Smooth muscle cell (in vitro differentiated cells): ENCODE results near the gene TMIGD3. TPM values are rescaled to one million over a fixed set of nuclear protein-coding genes. Genes with fewer than 3 reads are reported as not detected.

Experiments
- DNase-seq: peaks from one replicate; lab custom pipeline; 2025; ENCODE audit not compliant: unreplicated experiment; lab: John Stamatoyannopoulos, UW
- H2AFZ ChIP-seq: fragments of 200-600 bp; sonication (generic); 2 replicates; pipeline ENCODE4 v1.6.0; 2016; ENCODE audit warnings: antibody characterized with exemption, low read depth, mild to moderate bottlenecking
- H3F3A ChIP-seq: fragments of 200-600 bp; sonication (generic); 2 replicates; pipeline ENCODE4 v1.6.0; 2017; ENCODE audit warnings: antibody characterized with exemption, low read depth
- H3K27ac ChIP-seq: fragments of 200-600 bp; sonication (generic); 2 replicates; pipeline ENCODE4 v1.5.1; 2016; ENCODE audit warnings: low read depth, mild to moderate bottlenecking
- H3K27me3 ChIP-seq: fragments of 200-600 bp; sonication (generic); 2 replicates; pipeline ENCODE4 v1.6.1; 2016; ENCODE audit warnings: low read depth, mild to moderate bottlenecking
- H3K36me3 ChIP-seq: fragments of 200-600 bp; sonication (generic); 2 replicates; pipeline ENCODE4 v1.5.1; 2016; ENCODE audit warnings: low read depth
- H3K4me1 ChIP-seq: fragments of 200-600 bp; sonication (generic); 2 replicates; pipeline ENCODE4 v1.5.1; 2016; ENCODE audit warnings: low read depth
- H3K4me2 ChIP-seq: fragments of 200-600 bp; sonication (generic); 2 replicates; pipeline ENCODE4 v1.6.0; 2016; ENCODE audit warnings: mild to moderate bottlenecking
- H3K4me3 ChIP-seq: fragments of 200-600 bp; sonication (generic); 2 replicates; pipeline ENCODE4 v1.5.1; 2016; ENCODE audit warnings: mild to moderate bottlenecking
- H3K79me2 ChIP-seq: fragments of 200-600 bp; sonication (generic); 2 replicates; pipeline ENCODE4 v1.6.0; 2016; ENCODE audit warnings: low read depth, mild to moderate bottlenecking
- H3K9ac ChIP-seq: fragments of 200-600 bp; sonication (generic); 2 replicates; pipeline ENCODE4 v1.6.0; 2016; ENCODE audit warnings: low read depth
- H3K9me3 ChIP-seq: fragments of 200-600 bp; sonication (generic); replicated peaks from 2 replicates; pipeline ENCODE4 v1.5.1; 2016; ENCODE audit warnings: low read depth
- H4K20me1 ChIP-seq: fragments of 200-600 bp; sonication (generic); 2 replicates; pipeline ENCODE4 v1.6.0; 2016; ENCODE audit warnings: low read depth
- WGBS: methylation state at CpG from one replicate; pipeline ENCODE4 v1.1.7; 2016; ENCODE audit warnings: low lambda C conversion rate; 5-methylcytosine and 5-hydroxymethylcytosine counted together
- polyA plus RNA-seq: library from polyadenylated mRNA; unstranded; fragments of >200 nt; fragmentation: Nextera tagmentation; extraction: Ambion mirVana; gene quantifications from 2 replicates; pipeline ENCODE4 v1.2.1, GENCODE V29; 2016
- total RNA-seq: library from RNA; depleted of rRNA; stranded (reverse); fragments of >200 nt; gene quantifications from 2 replicates; pipeline ENCODE4 v1.2.3, GENCODE V29; 2014
- TF ChIP-seq, protein P1 (sequence below): fragments of 200-600 bp; sonication (generic); IDR thresholded peaks from 2 replicates; pipeline ENCODE4 v1.5.1; 2017; ENCODE audit warnings: borderline replicate concordance, mild to moderate bottlenecking, antibody characterized with exemption; ENCODE audit not compliant: insufficient read depth, poor library complexity, severe bottlenecking

The TMIGD3 gene
- total and polyA plus RNA-seq, 2 experiments from 2014 or later: not detected

DNA sequence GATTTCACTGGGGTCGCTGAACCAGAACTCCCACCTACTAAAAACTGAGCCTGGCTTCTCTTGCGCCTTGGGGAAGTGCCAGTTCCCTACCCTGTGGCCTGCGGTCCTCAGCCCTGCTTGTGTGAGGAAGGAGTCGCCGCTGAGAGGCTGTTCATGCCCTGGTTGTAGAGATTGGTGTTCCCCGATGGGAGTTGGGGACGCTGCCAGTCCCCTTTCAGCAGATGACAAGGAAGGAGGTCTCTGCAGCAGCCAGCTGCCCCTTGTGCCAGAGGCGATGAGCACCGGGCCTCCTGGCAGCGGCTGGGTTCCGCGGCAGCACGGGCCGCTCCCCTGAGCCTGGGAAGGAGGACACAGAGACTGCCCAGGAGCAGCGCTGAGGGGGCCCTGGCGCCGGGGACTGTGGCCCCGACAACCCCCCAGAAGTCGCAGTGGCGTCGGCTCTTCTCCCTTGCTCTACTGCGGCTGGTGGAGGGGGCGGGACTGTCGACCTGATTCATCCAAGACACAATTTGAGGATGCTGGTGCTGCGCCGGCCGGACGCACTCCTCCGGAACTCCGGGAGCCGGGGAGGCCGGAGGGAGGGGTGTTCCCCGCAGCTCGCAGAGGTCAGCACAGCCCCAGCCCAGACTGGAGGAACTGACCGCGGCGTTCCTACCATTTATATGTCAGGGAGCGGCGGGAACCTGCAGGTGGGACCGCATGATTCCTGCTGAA lies 12.0 kb upstream of the TMIGD3 start:
- H3K79me2 ChIP-seq: no peaks in the 10 kb centered on the region
- H3K4me3 ChIP-seq: no peak overlapping the region
- H3K4me1 ChIP-seq: no peaks in the 10 kb centered on the region
- no peaks in the 10 kb centered on the region for H3K9me3 ChIP-seq
- H3K27ac ChIP-seq: no peak overlapping the region
- no peaks in the 10 kb centered on the region for H4K20me1 ChIP-seq
- no peaks in the 10 kb centered on the region for H3F3A ChIP-seq
- H3K27me3 ChIP-seq: no peaks in the 10 kb centered on the region
- whole genome bisulfite sequencing: 91% methylated on average over 36 of the region's 40 CpGs
- no peak overlapping the region for H3K4me2 ChIP-seq
- no peak overlapping the region for H3K9ac ChIP-seq
- DNase-seq: no peak
- H3K36me3 ChIP-seq: no peaks in the 10 kb centered on the region
- TF ChIP-seq, protein P1, sequence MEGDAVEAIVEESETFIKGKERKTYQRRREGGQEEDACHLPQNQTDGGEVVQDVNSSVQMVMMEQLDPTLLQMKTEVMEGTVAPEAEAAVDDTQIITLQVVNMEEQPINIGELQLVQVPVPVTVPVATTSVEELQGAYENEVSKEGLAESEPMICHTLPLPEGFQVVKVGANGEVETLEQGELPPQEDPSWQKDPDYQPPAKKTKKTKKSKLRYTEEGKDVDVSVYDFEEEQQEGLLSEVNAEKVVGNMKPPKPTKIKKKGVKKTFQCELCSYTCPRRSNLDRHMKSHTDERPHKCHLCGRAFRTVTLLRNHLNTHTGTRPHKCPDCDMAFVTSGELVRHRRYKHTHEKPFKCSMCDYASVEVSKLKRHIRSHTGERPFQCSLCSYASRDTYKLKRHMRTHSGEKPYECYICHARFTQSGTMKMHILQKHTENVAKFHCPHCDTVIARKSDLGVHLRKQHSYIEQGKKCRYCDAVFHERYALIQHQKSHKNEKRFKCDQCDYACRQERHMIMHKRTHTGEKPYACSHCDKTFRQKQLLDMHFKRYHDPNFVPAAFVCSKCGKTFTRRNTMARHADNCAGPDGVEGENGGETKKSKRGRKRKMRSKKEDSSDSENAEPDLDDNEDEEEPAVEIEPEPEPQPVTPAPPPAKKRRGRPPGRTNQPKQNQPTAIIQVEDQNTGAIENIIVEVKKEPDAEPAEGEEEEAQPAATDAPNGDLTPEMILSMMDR: no peak
- no peak overlapping the region for H2AFZ ChIP-seq

DNA sequence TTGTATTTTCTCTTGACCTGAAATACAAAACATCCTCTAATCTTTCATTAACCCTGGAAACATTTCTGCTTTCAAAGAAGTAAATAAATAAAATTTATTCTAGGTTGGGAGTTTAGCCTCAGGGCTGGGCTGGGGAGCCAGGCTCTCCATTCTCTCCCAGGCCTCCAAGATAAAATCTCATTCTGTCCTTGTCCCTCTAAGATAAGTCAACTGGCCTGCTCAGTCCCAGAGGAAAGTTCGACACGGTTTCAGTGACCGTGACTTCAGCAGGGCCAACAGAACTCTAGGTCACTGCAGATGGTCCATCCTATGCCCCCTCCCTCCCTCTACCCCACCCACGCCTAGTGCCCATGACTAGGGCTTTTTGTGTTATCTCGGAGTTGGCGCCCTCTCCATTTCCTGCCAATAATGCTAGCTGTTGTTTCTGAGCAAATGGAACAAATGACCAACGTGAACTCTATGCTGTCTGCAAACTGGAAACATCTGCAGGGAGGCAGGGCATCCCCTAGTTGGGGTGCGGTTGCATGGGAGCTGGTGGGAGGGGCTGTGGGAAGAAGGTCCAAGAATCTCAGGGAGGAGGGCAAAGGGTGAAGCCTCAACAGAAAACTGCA lies 10.1 kb upstream of the TMIGD3 start:
- no peak overlapping the region for H3K4me2 ChIP-seq
- H3F3A ChIP-seq: no peaks in the 10 kb centered on the region
- H4K20me1 ChIP-seq: no peaks in the 10 kb centered on the region
- no peak overlapping the region for H3K9ac ChIP-seq
- no peak overlapping the region for H3K4me3 ChIP-seq
- no peak overlapping the region for H2AFZ ChIP-seq
- H3K79me2 ChIP-seq: no peaks in the 10 kb centered on the region
- no peaks in the 10 kb centered on the region for H3K27me3 ChIP-seq
- no peaks in the 10 kb centered on the region for H3K4me1 ChIP-seq
- no peak overlapping the region for H3K27ac ChIP-seq
- WGBS: 69% methylated on average over 8 of the region's 8 CpGs
- H3K36me3 ChIP-seq: no peaks in the 10 kb centered on the region
- H3K9me3 ChIP-seq: no peaks in the 10 kb centered on the region
- DNase-seq: no peak
- TF ChIP-seq, protein P1: no peak

DNA sequence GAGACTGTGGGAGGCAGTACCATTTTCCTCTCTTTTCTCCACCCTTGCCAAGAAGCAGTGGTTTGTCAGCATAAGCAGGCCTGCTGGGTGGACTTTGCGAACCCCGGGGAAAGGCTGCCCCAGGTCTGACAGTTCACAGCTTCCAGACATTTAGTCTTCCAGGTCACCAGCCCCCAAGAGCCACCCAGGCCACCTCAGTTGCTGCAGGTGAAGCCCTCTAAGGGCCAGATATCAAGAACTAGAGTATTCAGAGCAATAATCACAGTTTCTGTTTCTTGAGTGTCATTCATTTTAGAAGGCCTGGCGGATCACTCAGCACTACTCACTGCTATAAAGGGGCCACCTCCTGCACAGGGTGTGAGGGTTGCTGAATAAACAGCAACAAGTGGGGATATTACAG lies 9.5 kb upstream of the TMIGD3 start:
- no peak for DNase-seq
- no peaks in the 10 kb centered on the region for H3K79me2 ChIP-seq
- H3K27me3 ChIP-seq: no peaks in the 10 kb centered on the region
- no peaks in the 10 kb centered on the region for H3K4me1 ChIP-seq
- no peak overlapping the region for H2AFZ ChIP-seq
- H3K27ac ChIP-seq: no peak overlapping the region
- TF ChIP-seq, protein P1: no peak
- no peak overlapping the region for H3K9ac ChIP-seq
- WGBS: 92% methylated on average over 3 of the region's 3 CpGs
- H3K4me2 ChIP-seq: no peak overlapping the region
- H3K9me3 ChIP-seq: no peaks in the 10 kb centered on the region
- H3K36me3 ChIP-seq: no peaks in the 10 kb centered on the region
- H3K4me3 ChIP-seq: no peak overlapping the region
- no peaks in the 10 kb centered on the region for H4K20me1 ChIP-seq
- H3F3A ChIP-seq: no peaks in the 10 kb centered on the region
